Gastrocnemius medialis (tissue), 4 donors: ENCODE measurements around the gene RDH13.

Source experiments
- POLR2A ChIP-seq, 2 donors: fragments of 450-650 bp; IDR thresholded peaks; one replicate each; pipeline ENCODE4 v1.6.1; 2017; ENCODE audit warnings: antibody characterized with exemption in 2 of 2, mild to moderate bottlenecking in 2 of 2, moderate library complexity in 2 of 2
- TF ChIP-seq, protein P1 (sequence below), 5 experiments: fragments of 450-650 bp in 3 of 5; fragments of 200-600 bp in 2 of 5; sonication (generic) in 2 of 5; IDR thresholded peaks in 4 of 5; conservative IDR thresholded peaks in 1 of 5; 1 replicate in 4 of 5; 2 replicates in 1 of 5; pipeline ENCODE4 v1.5.1; 2016 to 2019; ENCODE audit warnings: antibody characterized with exemption in 5 of 5, mild to moderate bottlenecking in 3 of 5, moderate library complexity in 3 of 5

DNA sequence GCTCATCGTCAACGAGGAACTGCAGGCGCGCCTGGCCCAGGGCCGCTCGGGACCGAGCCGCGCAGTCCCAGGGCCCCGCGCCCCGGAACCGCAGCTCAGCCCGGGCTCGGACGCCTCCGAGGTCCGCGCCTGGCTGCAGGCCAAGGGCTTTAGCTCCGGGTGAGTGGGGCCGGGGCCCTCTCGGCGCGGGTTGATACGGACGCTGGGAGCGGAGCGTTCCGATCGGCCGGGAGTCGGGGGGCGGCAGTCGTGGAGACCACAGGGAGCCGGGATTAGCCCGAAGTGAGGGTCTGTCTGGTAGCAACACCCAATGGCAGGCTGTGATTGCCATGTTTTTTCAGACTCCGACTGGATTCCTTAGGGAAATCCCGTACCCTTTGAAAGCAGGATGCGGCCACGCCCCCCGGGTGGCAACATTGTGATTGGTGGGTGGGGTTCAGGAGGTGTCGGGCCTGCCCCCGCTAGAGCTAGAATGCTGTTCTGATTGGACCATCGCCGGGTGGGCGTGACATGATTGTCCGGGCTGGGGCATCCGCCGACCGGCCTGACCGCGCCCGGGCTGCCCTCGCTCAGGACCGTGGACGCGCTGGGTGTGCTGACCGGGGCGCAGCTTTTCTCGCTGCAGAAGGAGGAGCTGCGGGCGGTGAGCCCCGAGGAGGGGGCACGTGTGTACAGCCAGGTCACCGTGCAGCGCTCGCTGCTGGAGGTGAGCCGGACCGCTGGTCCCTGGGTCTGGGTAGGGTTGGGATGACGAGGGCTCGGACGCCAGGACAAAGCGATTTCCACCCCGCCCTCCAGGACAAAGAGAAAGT lies 24.0 kb upstream of the RDH13 start:
- TF ChIP-seq, protein P1, sequence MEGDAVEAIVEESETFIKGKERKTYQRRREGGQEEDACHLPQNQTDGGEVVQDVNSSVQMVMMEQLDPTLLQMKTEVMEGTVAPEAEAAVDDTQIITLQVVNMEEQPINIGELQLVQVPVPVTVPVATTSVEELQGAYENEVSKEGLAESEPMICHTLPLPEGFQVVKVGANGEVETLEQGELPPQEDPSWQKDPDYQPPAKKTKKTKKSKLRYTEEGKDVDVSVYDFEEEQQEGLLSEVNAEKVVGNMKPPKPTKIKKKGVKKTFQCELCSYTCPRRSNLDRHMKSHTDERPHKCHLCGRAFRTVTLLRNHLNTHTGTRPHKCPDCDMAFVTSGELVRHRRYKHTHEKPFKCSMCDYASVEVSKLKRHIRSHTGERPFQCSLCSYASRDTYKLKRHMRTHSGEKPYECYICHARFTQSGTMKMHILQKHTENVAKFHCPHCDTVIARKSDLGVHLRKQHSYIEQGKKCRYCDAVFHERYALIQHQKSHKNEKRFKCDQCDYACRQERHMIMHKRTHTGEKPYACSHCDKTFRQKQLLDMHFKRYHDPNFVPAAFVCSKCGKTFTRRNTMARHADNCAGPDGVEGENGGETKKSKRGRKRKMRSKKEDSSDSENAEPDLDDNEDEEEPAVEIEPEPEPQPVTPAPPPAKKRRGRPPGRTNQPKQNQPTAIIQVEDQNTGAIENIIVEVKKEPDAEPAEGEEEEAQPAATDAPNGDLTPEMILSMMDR (IDR thresholded peaks at IDR 0.05 in 4 of 5, conservative IDR thresholded peaks at IDR 0.05 in 1 of 5) = no peak
- peak in 1 of 2 donors; percentile 7 for TF ChIP-seq POLR2A (IDR thresholded peaks at IDR 0.05)
